Testis (tissue), 2 donors: Measurements from ENCODE around the gene ENO1.

Experiments
- CTCF ChIP-seq, 3 experiments: fragments of 450-650 bp in 2 of 3; fragments of 200-600 bp in 1 of 3; sonication (generic) in 1 of 3; IDR thresholded peaks; one replicate each; pipeline ENCODE4 v1.5.1; 2016 to 2019; ENCODE audit warnings: antibody characterized with exemption in 3 of 3, mild to moderate bottlenecking in 2 of 3, moderate library complexity in 1 of 3
- POLR2A ChIP-seq: fragments of 450-650 bp; IDR thresholded peaks from one replicate; pipeline ENCODE4 v1.6.1; 2017; ENCODE audit warnings: antibody characterized with exemption, mild to moderate bottlenecking, moderate library complexity

DNA sequence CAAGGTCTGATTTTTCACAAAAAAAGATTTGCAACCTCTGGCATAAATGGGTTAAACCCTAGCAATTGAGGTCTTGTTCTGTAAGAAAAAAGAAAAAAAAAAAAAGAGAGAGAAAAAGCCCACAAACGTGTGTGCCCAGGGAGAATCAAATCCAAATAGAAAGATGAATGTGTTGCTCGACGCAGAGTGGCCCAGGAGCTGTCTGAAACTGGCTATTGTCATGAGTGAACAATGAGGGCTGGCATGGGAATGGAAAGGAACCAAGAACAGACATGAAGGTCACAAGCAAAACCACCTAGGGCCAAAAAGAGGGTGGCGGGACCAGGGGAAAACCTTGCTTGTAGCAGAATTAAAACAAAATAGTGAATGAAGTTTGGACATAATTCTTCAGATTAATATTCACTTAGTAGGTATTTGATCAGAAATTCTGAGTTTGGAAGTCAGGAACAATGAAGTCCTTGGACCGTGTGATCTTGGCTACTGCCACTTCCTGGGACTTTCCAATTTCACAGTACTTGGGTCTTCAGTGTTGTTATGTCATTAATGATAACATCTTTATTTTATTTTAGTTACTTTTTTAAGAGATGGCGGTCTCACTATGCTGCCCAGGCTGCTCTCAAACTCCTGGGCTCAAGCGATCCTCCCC, 3.1 kb downstream of the ENO1 start:
- no peak for TF ChIP-seq CTCF (IDR thresholded peaks at IDR 0.05)
- TF ChIP-seq POLR2A = no peak
